Hematopoietic multipotent progenitor cell treated with erythropoietin and hydrocortisone succinate and interleukin-3 and kit ligand, for 8 days (in vitro differentiated cells): Measurements from ENCODE around the gene OLFML1.
A peak's percentile ranks its signal among the peaks of the same experiment; 100 is the strongest.

ENCODE experiments used
- DNase-seq: peaks from one replicate; pipeline ENCODE4 v3.0.0-alpha.2; 2015

OLFML1 gene

GRCh38 chr11:7485186-7486097, at the start of gene OLFML1:
TSS of gene OLFML1 (plus strand) at chr11:7485506. CDS start at chr11:7485876, 370 bp downstream.
- no peak for DNase-seq

- DNase-seq, result no peak
Observed at GRCh38 chr11:7436146-7436545, 49.2 kb upstream of the OLFML1 start.

DNA sequence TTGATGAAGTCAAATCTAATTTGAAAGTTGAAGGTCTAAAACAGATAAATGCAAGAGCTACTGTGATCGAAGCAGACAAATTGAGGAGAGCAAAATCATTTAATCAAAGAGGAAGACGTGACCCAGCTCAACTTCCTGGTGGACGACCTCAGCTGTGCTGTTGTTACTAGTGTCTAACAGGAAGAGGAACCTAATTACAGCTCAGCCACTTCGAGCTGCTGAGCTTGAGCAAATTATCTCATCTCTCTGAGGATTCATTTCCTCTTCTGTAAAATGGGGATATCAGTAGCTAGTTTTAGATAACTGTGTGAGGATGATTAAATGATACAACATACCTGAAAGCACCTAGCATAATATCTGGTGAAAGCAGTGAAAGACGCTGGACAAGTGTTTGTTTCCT, 48.6 kb upstream of the OLFML1 start:
- DNase-seq, result peak; percentile 5

DNA sequence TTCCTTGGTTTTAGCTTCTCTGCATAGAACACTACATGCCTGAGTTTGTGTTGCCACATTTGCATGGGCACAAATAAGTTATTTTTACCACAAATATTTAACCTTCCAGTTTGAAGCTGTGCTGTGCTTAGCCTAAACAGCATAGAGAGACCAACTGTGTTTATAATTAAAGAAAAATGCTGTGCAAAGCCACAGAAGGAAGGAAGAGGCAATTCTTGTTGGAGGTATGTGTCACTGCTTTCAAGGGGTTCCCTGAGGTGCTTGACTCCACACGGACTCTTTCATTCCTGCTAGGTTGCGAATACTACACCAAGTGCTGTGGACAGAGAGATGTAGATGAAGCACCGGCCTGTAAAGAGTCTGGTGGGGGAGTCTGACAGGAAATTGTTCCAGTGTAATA, 47.6 kb upstream of the OLFML1 start:
- no peak for DNase-seq

- no peak for DNase-seq
Observed at GRCh38 chr11:7439746-7440320, 45.5 kb upstream of the OLFML1 start.

GRCh38 chr11:7442588-7443215, 42.6 kb upstream of the OLFML1 start:
- peak; percentile 61 for DNase-seq

- no peak for DNase-seq
Observed at GRCh38 chr11:7444091-7444981, 41.0 kb upstream of the OLFML1 start.

GRCh38 chr11:7445564-7445963, 39.7 kb upstream of the OLFML1 start:
- DNase-seq, result no peak

GRCh38 chr11:7448201-7448600, 37.1 kb upstream of the OLFML1 start:
- no peak for DNase-seq

GRCh38 chr11:7449211-7449840, 36.0 kb upstream of the OLFML1 start:
- DNase-seq, result no peak

- DNase-seq, result no peak
Observed at GRCh38 chr11:7449841-7450214, 35.5 kb upstream of the OLFML1 start.

- DNase-seq, result no peak
Observed at GRCh38 chr11:7450836-7451235, 34.5 kb upstream of the OLFML1 start.

DNA sequence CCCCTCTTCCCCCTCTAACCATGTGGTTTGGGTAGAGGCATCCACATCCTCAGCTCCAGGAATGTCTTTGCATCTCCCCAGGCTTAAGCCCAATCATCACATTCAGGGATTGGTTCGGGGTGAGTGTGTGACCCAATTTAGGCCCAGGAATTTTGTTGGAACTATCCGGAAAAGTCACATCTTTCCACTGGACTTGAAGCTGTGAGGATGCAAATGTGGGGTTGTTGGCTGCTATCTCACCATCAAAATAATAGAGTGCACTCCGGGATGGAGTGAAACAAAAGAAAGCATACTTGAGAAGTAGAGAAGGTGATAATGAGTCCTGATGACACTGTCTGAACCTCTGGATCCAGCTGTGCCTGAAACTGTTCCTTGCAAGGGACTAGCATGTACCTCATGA, 33.8 kb upstream of the OLFML1 start:
- DNase-seq, result no peak

GRCh38 chr11:7451952-7452494, 33.3 kb upstream of the OLFML1 start:
- DNase-seq, result no peak

- no peak for DNase-seq
Observed at GRCh38 chr11:7454854-7455253, 30.5 kb upstream of the OLFML1 start.

GRCh38 chr11:7457211-7457610, 28.1 kb upstream of the OLFML1 start:
- no peak for DNase-seq

DNA sequence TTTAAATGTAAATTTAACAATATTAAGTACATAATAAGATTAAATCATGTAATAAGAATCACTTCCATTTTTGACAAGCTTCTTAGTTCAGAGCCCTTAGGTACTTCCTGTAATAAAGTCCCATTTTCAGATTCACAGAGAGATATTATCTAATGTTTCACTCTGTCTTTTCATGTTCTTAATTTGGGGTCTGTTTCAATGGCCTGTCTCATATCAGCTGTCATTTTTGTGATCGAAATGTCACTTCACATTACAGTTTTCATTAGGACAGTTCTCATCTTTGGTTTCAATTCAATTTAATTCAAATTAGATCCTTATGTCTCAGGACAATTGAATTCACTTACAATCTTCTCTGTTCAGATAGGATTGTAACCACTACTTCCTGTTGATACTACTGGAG, 22.6 kb upstream of the OLFML1 start:
- no peak for DNase-seq

DNA sequence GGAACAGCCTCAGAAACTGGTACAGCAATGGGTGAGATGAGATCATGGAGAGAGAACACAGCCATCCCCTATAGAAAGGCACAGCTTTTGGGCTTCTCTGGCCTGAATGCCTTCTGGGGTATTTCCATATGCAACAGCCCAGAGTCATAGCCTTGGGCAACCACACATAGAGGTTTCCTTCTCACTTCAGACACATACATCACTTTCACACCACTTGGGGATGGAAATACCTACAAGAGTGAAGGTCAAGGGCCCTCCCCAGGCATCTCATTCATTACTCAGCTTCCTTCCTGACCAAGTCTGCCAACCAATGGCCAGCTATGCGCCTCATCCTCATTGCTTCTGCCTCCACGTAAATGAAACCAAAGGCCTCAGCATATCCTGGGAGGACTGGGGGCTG, 17.7 kb upstream of the OLFML1 start:
- DNase-seq, result no peak

DNA sequence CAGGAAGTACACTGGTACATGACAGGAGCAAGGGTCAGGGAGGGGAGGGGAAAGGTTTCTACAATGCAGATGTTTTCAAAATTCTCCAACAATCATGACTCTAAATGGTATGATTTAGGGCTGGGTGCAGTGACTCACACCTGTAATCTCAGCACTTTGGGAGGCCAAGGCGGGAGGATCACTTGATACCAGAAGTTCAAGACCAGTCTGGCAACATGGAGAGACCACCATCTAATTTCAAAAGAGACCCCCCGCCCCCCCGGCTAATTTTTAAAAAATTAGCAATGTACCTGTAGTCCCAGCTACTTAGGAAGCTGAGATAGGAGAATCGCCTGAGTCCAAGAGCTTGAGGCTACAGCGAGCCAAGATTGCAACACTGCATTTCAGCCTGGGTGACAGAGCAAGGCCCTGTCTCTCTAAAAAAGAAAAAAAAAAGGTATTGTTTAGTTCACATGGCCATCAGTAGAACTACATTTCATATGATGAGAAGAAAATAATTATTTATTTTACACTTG, 15.9 kb upstream of the OLFML1 start:
- no peak for DNase-seq

- DNase-seq, result no peak
Observed at GRCh38 chr11:7471071-7471470, 14.2 kb upstream of the OLFML1 start.

- no peak for DNase-seq
Observed at GRCh38 chr11:7473717-7474116, 11.6 kb upstream of the OLFML1 start.

GRCh38 chr11:7480113-7480512, 5.2 kb upstream of the OLFML1 start:
- no peak for DNase-seq
